Tibial nerve (tissue), 4 donors: ENCODE measurements around the gene CCDC47.

Experiments used
- EP300 ChIP-seq, 2 donors: sonication (generic); formaldehyde crosslinking; IDR thresholded peaks; one replicate each; pipeline ENCODE4 v1.6.1; 2017; ENCODE audit warnings: antibody characterized with exemption in 2 of 2, mild to moderate bottlenecking in 1 of 2
- POLR2A ChIP-seq, 2 donors: fragments of 450-650 bp; IDR thresholded peaks; one replicate each; pipeline ENCODE4 v1.6.1; 2017; ENCODE audit warnings: antibody characterized with exemption in 2 of 2, mild to moderate bottlenecking in 2 of 2, moderate library complexity in 2 of 2
- TF ChIP-seq, protein P1 (sequence below), 5 experiments: fragments of 200-600 bp in 3 of 5; fragments of 450-650 bp in 2 of 5; sonication (generic) in 3 of 5; IDR thresholded peaks; one replicate each; pipeline ENCODE4 v1.5.1; 2016 to 2019; ENCODE audit warnings: antibody characterized with exemption in 5 of 5, mild to moderate bottlenecking in 3 of 5, moderate library complexity in 2 of 5

DNA sequence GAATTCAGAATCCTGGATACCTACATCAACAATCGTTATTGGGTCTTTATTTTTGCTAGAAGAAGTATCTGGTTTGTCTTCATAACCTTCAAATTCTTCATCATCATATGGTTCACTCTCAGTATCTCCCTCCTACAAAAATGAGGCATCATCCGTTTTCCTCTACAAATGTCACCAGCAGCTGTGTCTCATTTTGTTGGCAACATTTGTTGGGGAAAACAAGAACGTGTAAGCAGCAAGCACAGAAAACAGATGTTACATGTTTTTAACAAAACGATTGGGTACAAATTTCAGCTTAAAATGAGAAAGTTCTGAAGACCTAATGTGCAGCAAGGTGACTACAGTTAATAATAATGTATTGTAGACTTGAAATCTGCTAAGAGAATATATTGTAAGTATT lies 8.7 kb downstream of the CCDC47 start:
- TF ChIP-seq, protein P1, sequence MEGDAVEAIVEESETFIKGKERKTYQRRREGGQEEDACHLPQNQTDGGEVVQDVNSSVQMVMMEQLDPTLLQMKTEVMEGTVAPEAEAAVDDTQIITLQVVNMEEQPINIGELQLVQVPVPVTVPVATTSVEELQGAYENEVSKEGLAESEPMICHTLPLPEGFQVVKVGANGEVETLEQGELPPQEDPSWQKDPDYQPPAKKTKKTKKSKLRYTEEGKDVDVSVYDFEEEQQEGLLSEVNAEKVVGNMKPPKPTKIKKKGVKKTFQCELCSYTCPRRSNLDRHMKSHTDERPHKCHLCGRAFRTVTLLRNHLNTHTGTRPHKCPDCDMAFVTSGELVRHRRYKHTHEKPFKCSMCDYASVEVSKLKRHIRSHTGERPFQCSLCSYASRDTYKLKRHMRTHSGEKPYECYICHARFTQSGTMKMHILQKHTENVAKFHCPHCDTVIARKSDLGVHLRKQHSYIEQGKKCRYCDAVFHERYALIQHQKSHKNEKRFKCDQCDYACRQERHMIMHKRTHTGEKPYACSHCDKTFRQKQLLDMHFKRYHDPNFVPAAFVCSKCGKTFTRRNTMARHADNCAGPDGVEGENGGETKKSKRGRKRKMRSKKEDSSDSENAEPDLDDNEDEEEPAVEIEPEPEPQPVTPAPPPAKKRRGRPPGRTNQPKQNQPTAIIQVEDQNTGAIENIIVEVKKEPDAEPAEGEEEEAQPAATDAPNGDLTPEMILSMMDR (IDR thresholded peaks at IDR 0.05), result no peak
- TF ChIP-seq EP300 (IDR thresholded peaks at IDR 0.05) (no peak), POLR2A (IDR thresholded peaks at IDR 0.05) (no peak)
